HCT116 (cell line): ENCODE results near the gene STX16.

ENCODE experiments used
- CEBPB ChIP-seq: IDR thresholded peaks from 2 replicates; pipeline ENCODE4 v1.6.1; 2012; ENCODE audit warnings: low read depth
- CTCF ChIP-seq, 3 experiments: fragments of 200-600 bp in 1 of 3; sonication (generic) in 1 of 3; IDR thresholded peaks in 2 of 3; conservative IDR thresholded peaks in 1 of 3; 2 replicates each; pipeline ENCODE4 v1.5.1; 2012 to 2017; ENCODE audit warnings: low read depth in 2 of 3, low read length in 2 of 3, antibody characterized with exemption in 1 of 3, borderline replicate concordance in 1 of 3, control low read depth in 1 of 3, mild to moderate bottlenecking in 1 of 3, mixed read lengths in 1 of 3, mixed run types in 1 of 3, moderate library complexity in 1 of 3; ENCODE audit not compliant: insufficient read depth in 1 of 3
- EGR1 ChIP-seq: IDR thresholded peaks from 2 replicates; pipeline ENCODE4 v1.6.1; 2012; ENCODE audit warnings: low read depth
- EZH2 ChIP-seq: fragments of 200-600 bp; sonication (generic); IDR thresholded peaks from 2 replicates; pipeline ENCODE4 v1.6.1; 2017; ENCODE audit warnings: antibody characterized with exemption, mixed run types
- EZH2phosphoT487 ChIP-seq: fragments of 200-600 bp; IDR thresholded peaks from 2 replicates; pipeline ENCODE4 v1.6.1; 2018; ENCODE audit warnings: antibody characterized with exemption, borderline replicate concordance
- FOSL1 ChIP-seq: IDR thresholded peaks from 2 replicates; pipeline ENCODE4 v1.6.1; 2012; ENCODE audit warnings: low read depth
- JUND ChIP-seq: IDR thresholded peaks from 2 replicates; pipeline ENCODE4 v1.6.1; 2012
- POLR2A ChIP-seq: IDR thresholded peaks from 2 replicates; pipeline ENCODE4 v1.7.0; 2011; ENCODE audit warnings: borderline replicate concordance; ENCODE audit not compliant: insufficient read depth, insufficient read length; ENCODE audit errors: extremely low read depth
- POLR2AphosphoS5 ChIP-seq: IDR thresholded peaks from 2 replicates; pipeline ENCODE4 v1.6.1; 2011; ENCODE audit warnings: mild to moderate bottlenecking, low read depth, low read length, moderate library complexity
- TCF7L2 ChIP-seq: IDR thresholded peaks from 2 replicates; pipeline ENCODE4 v1.7.0; 2011; ENCODE audit warnings: borderline replicate concordance, inconsistent platforms; ENCODE audit not compliant: insufficient read depth, insufficient read length; ENCODE audit errors: extremely low read depth
- YY1 ChIP-seq: IDR thresholded peaks from 2 replicates; pipeline ENCODE4 v1.6.1; 2011; ENCODE audit warnings: low read length, low read depth, moderate library complexity, mild to moderate bottlenecking; ENCODE audit not compliant: insufficient replicate concordance; ENCODE audit errors: extremely low read depth
- ZBTB33 ChIP-seq: IDR thresholded peaks from 2 replicates; pipeline ENCODE4 v1.6.1; 2011; ENCODE audit warnings: mild to moderate bottlenecking, low read length, moderate library complexity; ENCODE audit not compliant: insufficient replicate concordance; ENCODE audit errors: extremely low read depth
- ZNF274 ChIP-seq: fragments of 200-500 bp; sonication (Bioruptor generic); IDR thresholded peaks from 2 replicates; pipeline ENCODE4 v1.6.1; 2014; ENCODE audit warnings: mild to moderate bottlenecking, low read depth, low read length, inconsistent platforms
- TF ChIP-seq, protein P1 (sequence below): IDR thresholded peaks from 2 replicates; pipeline ENCODE4 v1.6.1; 2012; ENCODE audit warnings: low read depth

GRCh38 chr20:58666702-58667101 lies 15.6 kb downstream of the STX16 start:
- no peak for TF ChIP-seq CTCF (IDR thresholded peaks at IDR 0.05 in 2 of 3, conservative IDR thresholded peaks at IDR 0.05 in 1 of 3; ENCODE audit: borderline replicate concordance in 1 of 3, insufficient read depth in 1 of 3, low read depth in 2 of 3, low read length in 2 of 3)
- no peak for TF ChIP-seq YY1
- TF ChIP-seq ZNF274 = no peak
- no peak for TF ChIP-seq POLR2AphosphoS5
- TF ChIP-seq JUND = no peak
- TF ChIP-seq, protein P1, sequence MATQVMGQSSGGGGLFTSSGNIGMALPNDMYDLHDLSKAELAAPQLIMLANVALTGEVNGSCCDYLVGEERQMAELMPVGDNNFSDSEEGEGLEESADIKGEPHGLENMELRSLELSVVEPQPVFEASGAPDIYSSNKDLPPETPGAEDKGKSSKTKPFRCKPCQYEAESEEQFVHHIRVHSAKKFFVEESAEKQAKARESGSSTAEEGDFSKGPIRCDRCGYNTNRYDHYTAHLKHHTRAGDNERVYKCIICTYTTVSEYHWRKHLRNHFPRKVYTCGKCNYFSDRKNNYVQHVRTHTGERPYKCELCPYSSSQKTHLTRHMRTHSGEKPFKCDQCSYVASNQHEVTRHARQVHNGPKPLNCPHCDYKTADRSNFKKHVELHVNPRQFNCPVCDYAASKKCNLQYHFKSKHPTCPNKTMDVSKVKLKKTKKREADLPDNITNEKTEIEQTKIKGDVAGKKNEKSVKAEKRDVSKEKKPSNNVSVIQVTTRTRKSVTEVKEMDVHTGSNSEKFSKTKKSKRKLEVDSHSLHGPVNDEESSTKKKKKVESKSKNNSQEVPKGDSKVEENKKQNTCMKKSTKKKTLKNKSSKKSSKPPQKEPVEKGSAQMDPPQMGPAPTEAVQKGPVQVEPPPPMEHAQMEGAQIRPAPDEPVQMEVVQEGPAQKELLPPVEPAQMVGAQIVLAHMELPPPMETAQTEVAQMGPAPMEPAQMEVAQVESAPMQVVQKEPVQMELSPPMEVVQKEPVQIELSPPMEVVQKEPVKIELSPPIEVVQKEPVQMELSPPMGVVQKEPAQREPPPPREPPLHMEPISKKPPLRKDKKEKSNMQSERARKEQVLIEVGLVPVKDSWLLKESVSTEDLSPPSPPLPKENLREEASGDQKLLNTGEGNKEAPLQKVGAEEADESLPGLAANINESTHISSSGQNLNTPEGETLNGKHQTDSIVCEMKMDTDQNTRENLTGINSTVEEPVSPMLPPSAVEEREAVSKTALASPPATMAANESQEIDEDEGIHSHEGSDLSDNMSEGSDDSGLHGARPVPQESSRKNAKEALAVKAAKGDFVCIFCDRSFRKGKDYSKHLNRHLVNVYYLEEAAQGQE = no peak
- TF ChIP-seq EZH2phosphoT487 = no peak
- no peak for TF ChIP-seq ZBTB33
- TF ChIP-seq TCF7L2 = no peak
- TF ChIP-seq POLR2A = no peak
- no peak for TF ChIP-seq FOSL1
- no peak for TF ChIP-seq CEBPB
- TF ChIP-seq EZH2 = no peak
- TF ChIP-seq EGR1 = no peak
